Measurements from ENCODE around the gene LMTK3. TPM values are rescaled to one million over a fixed set of nuclear protein-coding genes. Genes with fewer than 3 reads are reported as not detected.

The LMTK3 gene
- total RNA-seq, 4 donors from 2014 or later, result under 0.01 to 1.8 (median 0.59) TPM; not detected in 1

DNA sequence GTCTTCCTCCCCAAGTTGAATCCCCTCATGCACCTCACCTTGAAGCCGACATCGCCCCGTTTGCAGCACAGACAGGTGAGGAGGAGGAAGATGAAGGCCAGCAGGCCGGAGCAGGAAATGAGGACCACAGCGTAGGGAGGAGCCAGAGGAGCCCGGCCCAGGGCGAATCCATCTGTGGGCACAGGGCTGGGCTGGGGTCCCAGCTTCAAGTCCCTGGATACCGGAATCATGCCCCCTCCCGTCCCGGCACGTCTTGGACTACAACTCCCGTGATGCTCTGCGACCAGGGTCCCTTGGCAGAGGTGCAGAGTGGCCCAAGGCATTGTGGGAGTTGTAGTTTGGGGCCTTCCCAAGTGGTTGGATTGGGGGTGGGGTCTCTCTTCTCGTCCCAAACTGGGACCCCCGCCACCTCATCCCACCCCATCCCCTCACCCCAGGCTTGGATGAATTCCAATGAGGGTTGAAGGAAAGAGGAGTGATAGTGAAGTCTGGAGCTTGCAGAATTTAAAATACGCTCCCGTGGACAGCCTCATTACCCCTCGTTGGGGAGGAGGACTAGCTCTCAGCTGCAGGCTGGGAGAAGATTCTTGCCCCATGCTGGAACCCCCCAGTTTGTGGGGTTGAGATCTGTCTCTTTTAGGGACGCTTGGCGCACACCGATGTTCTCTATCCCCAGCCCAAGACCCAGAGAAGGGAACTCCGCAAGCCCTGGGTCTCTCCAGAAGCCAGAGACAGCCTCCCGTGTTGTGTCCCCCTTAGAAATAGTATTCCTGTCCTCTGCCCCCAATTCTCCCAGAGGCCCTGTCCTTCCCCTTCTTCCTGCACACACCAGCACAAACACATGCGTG is 990 bp downstream of the LMTK3 start:
- WGBS, 2 donors, result 9% methylated on average over 24 of the region's 24 CpGs
- H3K4me3 ChIP-seq, result peak overlapping the region in 1 of 4 donors; percentile 3

DNA sequence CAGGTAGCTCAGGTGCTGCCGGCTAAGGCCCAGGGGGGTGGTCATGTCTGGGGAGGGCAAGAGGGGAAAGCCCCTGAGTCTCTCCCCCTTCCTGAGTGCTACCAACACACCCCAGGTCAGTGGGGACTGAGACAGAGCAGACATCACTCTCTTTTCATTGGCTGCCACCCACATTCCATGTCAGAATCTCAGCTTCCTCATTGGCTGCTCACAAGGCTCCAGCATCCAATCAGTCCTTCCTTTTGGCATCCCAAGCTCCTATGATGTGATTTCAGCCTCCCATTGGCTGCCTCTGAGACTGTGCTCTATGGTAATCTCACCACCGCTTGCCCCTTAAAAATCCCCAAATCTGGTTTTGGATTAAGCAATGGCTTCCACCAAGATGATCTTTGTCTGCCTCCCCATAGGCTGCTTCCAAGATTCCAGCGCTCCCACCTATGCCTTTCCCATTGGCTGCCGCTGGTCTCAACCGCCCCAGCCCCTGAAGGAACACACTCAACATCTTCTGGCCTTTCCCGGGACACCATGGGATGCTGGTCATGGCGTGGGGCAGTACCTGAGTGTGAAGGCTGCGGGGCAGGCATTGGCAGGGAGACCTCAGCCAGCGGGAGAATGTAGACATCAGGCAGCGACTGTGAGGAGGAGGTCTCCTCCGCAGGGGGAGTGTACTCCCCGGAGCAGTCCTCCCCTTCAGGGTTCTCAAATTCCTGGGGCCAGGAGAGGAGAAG is 2.0 kb downstream of the LMTK3 start:
- TF ChIP-seq, protein P1, sequence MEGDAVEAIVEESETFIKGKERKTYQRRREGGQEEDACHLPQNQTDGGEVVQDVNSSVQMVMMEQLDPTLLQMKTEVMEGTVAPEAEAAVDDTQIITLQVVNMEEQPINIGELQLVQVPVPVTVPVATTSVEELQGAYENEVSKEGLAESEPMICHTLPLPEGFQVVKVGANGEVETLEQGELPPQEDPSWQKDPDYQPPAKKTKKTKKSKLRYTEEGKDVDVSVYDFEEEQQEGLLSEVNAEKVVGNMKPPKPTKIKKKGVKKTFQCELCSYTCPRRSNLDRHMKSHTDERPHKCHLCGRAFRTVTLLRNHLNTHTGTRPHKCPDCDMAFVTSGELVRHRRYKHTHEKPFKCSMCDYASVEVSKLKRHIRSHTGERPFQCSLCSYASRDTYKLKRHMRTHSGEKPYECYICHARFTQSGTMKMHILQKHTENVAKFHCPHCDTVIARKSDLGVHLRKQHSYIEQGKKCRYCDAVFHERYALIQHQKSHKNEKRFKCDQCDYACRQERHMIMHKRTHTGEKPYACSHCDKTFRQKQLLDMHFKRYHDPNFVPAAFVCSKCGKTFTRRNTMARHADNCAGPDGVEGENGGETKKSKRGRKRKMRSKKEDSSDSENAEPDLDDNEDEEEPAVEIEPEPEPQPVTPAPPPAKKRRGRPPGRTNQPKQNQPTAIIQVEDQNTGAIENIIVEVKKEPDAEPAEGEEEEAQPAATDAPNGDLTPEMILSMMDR (IDR thresholded peaks at IDR 0.05), result no peak
- no peak for TF ChIP-seq EP300 (IDR thresholded peaks at IDR 0.05)
- no peak for TF ChIP-seq POLR2A (IDR thresholded peaks at IDR 0.05)
- Histone ChIP-seq H3K4me1 (peaks cover 0 to 20% (median 10%) of the 10 kb centered on the region in 4 donors), H3K36me3 (no peaks in the 10 kb centered on the region), H3K27ac (no peak overlapping the region), H3K27me3 (peaks cover 0 to 62% of the 10 kb centered on the region in 2 donors), H3K9me3 (no peaks in the 10 kb centered on the region), H3K4me3 (no peak overlapping the region)
- 73 to 80% methylated on average over 11 to 12 of the region's 12 CpGs for WGBS, 2 donors
- no peak for DNase-seq (ENCODE audit: low spot score in 2 of 2)

More for the DNA sequence above, 990 bp downstream of the LMTK3 start:
- TF ChIP-seq EP300 (IDR thresholded peaks at IDR 0.05) (peak; percentile 14 to 36), POLR2A (IDR thresholded peaks at IDR 0.05) (no peak)
- peak; percentile 44 to 76 for DNase-seq (ENCODE audit: low spot score in 2 of 2)
- Histone ChIP-seq H3K9me3 (no peaks in the 10 kb centered on the region), H3K27me3 (peaks cover 0 to 62% of the 10 kb centered on the region in 2 donors), H3K4me1 (peaks cover 0 to 20% (median 10%) of the 10 kb centered on the region in 4 donors), H3K36me3 (no peaks in the 10 kb centered on the region), H3K27ac (no peak overlapping the region)

DNA sequence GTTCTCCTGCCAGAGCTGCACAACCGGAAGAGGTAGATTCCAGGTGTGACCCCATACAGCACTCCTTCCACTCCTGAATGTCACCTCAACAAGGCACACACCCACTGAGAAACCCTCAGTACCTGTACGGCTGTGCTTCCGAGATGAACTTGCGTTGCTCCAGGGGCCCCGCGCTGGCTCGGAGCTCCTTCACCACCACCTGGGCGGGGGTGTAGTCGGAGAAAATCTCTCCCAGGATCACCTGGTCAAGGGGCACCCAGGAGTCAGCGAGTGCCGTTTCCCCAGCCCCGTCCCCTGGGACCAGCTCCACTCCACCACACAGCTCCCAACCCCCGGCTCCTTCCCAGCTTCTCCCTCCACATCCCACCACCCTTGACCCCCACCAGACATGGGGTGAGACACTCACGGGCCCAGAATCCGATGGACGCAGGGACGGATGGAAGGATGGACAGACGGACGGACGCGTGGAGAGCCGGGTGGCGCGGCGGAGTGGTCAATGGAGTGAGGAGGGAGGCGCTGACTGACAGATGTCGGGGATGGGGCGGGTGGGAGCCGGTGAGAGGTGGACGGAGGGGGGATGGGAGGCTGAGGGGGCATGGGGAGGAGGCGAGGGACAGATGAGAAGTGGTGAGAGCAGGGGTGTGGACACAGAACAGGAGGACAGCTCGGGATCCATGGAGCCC is 2.8 kb downstream of the LMTK3 start:
- peaks cover 0 to 61% of the 10 kb centered on the region in 2 donors for H3K27me3 ChIP-seq
- no peak overlapping the region for H3K27ac ChIP-seq
- H3K4me3 ChIP-seq, result no peak overlapping the region
- WGBS, 2 donors, result 82 to 89% methylated on average over 32 of the region's 32 CpGs
- peaks cover 0 to 18% (median 10%) of the 10 kb centered on the region in 4 donors for H3K4me1 ChIP-seq
- TF ChIP-seq POLR2A (IDR thresholded peaks at IDR 0.05), result no peak
- no peaks in the 10 kb centered on the region for H3K9me3 ChIP-seq
- DNase-seq (ENCODE audit: low spot score in 2 of 2), result no peak
- no peaks in the 10 kb centered on the region for H3K36me3 ChIP-seq

DNA sequence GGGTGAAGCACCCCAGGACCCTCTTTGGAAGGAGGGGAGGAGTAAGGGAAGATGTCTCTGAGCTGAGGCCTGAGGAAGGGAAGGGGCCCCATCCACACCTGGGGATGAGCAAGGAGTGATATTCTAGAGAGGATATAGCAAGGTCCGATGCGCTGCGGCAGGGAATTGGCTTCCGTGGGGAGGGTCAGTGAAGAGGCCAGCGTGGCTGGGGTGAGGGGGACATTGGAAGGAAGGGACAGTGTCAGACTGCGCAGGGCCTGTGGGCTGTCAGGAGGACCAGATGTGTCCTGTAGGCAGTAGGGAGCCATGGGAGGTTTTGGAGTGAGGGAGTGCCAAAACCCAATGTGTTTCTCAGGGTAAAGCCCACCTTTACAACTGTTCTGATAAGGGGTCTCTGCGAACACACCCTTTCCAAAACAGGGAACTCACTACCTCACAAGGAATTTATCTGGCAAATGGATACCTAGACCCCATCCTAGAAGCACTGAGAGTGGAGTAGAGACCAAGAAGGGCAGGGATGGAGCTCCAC is 3.7 kb downstream of the LMTK3 start:
- peaks cover 0 to 59% of the 10 kb centered on the region in 2 donors for H3K27me3 ChIP-seq
- no peaks in the 10 kb centered on the region for H3K36me3 ChIP-seq
- no peaks in the 10 kb centered on the region for H3K9me3 ChIP-seq
- H3K27ac ChIP-seq, result no peak overlapping the region
- peaks cover 0 to 12% (median 8%) of the 10 kb centered on the region in 4 donors for H3K4me1 ChIP-seq
- no peak for DNase-seq (ENCODE audit: low spot score in 2 of 2)
- H3K4me3 ChIP-seq, result no peak overlapping the region
- 86 to 89% methylated on average over 7 of the region's 7 CpGs for WGBS, 2 donors
- TF ChIP-seq POLR2A (IDR thresholded peaks at IDR 0.05), result no peak
- TF ChIP-seq, protein P1 (IDR thresholded peaks at IDR 0.05), result no peak
- no peak for TF ChIP-seq EP300 (IDR thresholded peaks at IDR 0.05)

DNA sequence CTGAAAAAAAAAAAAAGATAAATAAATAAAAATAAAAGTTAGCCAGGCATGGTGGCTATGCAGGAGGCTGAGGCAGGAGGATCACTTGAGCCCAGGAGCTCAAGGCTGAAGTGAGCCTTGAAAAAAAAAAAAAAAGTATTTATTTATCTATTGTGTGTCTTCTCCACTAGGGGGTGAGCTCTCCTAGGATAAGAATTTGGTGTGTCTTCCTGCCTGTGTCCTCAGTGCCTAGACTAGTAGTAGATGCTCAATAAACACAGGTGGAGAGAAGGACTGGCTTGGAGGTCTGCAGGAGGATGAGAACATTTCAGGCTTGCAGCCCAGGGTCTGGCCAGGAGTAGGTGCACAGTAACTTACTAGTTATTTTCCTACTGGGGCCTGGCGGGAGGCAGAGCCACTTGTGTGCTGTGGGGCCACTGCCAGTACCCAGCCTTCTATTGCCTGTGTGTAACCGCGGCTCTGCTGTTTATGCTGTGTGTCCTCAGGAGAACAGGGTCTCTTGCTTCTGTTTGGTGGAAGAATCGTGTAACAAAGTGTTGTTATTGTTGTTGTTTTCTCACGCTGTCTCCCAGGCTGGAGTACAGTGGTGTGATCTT is 5.4 kb downstream of the LMTK3 start:
- WGBS, 2 donors, result 75 to 90% methylated on average over 5 of the region's 5 CpGs
- Histone ChIP-seq H3K27me3 (peaks cover 0 to 59% of the 10 kb centered on the region in 2 donors), H3K4me3 (no peak overlapping the region), H3K36me3 (no peaks in the 10 kb centered on the region), H3K4me1 (peaks cover 0 to 20% (median 6%) of the 10 kb centered on the region in 4 donors), H3K27ac (no peak overlapping the region), H3K9me3 (no peaks in the 10 kb centered on the region)
- TF ChIP-seq, protein P1 (IDR thresholded peaks at IDR 0.05), result peak in 3 of 5 experiments; percentile 10 to 34 (median 30)
- no peak for TF ChIP-seq EP300 (IDR thresholded peaks at IDR 0.05)
- DNase-seq (ENCODE audit: low spot score in 2 of 2), result no peak

Data from tibial nerve (tissue), 4 donors.